ENCODE measurements around the gene RNF168. TPM values are rescaled to one million over a fixed set of nuclear protein-coding genes. Genes with fewer than 3 reads are reported as not detected.

The RNF168 gene
- total and polyA plus RNA-seq, 2 of the 4 experiments (the other 2 are of a cell fraction): 2.5 to 15.2 TPM

- 0 out of 2 replicates have a peak, but pooled peaks cover 2% of the 10 kb centered on the region for H3K4me1 ChIP-seq (ENCODE audit: control insufficient read depth, insufficient read depth, low read length)
- dilution Hi-C loops (cut with HindIII; ENCODE audit: low sequenced_read_pairs, unreplicated experiment) (no loop called here), in situ Hi-C loops (cut with MboI; ENCODE audit: low sequenced_read_pairs) (no loop called here), intact Hi-C loops (cut with micrococcal nuclease) (no loop called here)
- peaks cover 6% of the 10 kb centered on the region; the same call in 1 of the 2 replicates for H3K9me1 ChIP-seq (ENCODE audit: insufficient read depth, low read length)
- BruUV-seq (replicated peaks): no TSS peak
- ATAC-seq (ENCODE audit: low read depth) (no peak), DNase-seq (no peak)
- POLR2A ChIA-PET (ENCODE audit: unreplicated experiment): no interaction called here
- no peak overlapping the region for H4K8ac ChIP-seq (ENCODE audit: low read depth in 2 of 2, low read length in 2 of 2)
- no peak overlapping the region for H2BK5ac ChIP-seq (ENCODE audit: low read depth, low read length, poor library complexity, severe bottlenecking)
- H3K4me2 ChIP-seq (ENCODE audit: low read depth, low read length): no peak overlapping the region; the same call in 1 of the 2 replicates
- H3K27ac ChIP-seq (ENCODE audit: insufficient read depth, low read length): no peak overlapping the region
- no peak for TF ChIP-seq BHLHE40 (IDR thresholded peaks at IDR 0.05; ENCODE audit: low read depth, low read length)
- no peak for TF ChIP-seq MXI1 (IDR thresholded peaks at IDR 0.05; ENCODE audit: borderline replicate concordance, low read depth, low read length)
- TF ChIP-seq NFE2L2 (IDR thresholded peaks at IDR 0.05; ENCODE audit: low read depth, low read length): no peak
- TF ChIP-seq MAZ (IDR thresholded peaks at IDR 0.05; ENCODE audit: borderline replicate concordance, low read depth, low read length): no peak
- TF ChIP-seq POLR2A (IDR thresholded peaks at IDR 0.05; ENCODE audit: low read depth, low read length): no peak
- no peak for TF ChIP-seq CHD1 (IDR thresholded peaks at IDR 0.05; ENCODE audit: low read depth, low read length)
- TF ChIP-seq CTCF (conservative IDR thresholded peaks at IDR 0.05; ENCODE audit: low read depth, low read length): no peak
- no peak for TF ChIP-seq RCOR1 (IDR thresholded peaks at IDR 0.05; ENCODE audit: insufficient replicate concordance, low read length)
- no peak for TF ChIP-seq ELK1 (IDR thresholded peaks at IDR 0.05; ENCODE audit: borderline replicate concordance, low read depth, low read length)
- no peak for TF ChIP-seq RAD21 (IDR thresholded peaks at IDR 0.05; ENCODE audit: low read length)
- TF ChIP-seq CEBPB (IDR thresholded peaks at IDR 0.05; ENCODE audit: low read depth, low read length): no peak
- H4K5ac ChIP-seq (ENCODE audit: low read depth, low read length): no peak overlapping the region
- no peak overlapping the region for H3K23ac ChIP-seq (ENCODE audit: low read depth, low read length)
- no peak overlapping the region for H3K9ac ChIP-seq (ENCODE audit: low read depth, low read length)
- H2AFZ ChIP-seq (replicated peaks; ENCODE audit: low read length, poor library complexity): peak overlapping the region; percentile 49
- H3K9me3 ChIP-seq (ENCODE audit: control insufficient read depth, insufficient read depth, low read length): peaks cover 4% of the 10 kb centered on the region; the same call in 1 of the 2 replicates
- no peaks in the 10 kb centered on the region for H4K20me1 ChIP-seq (ENCODE audit: insufficient read depth, low read length)
- no peak overlapping the region for H3K14ac ChIP-seq (replicated peaks; ENCODE audit: low read depth, low read length)
- H4K91ac ChIP-seq (ENCODE audit: insufficient read depth, low read depth, low read length): no peak overlapping the region
- H3K36me3 ChIP-seq (ENCODE audit: control insufficient read depth, insufficient read depth, low read length): no peaks in the 10 kb centered on the region
- CTCF ChIA-PET: no interaction called here
- H3K4me3 ChIP-seq (ENCODE audit: insufficient read depth, low read depth, low read length): no peak overlapping the region
- no peak overlapping the region for H3K18ac ChIP-seq (ENCODE audit: low read depth, low read length)
- no peak overlapping the region for H2BK120ac ChIP-seq (ENCODE audit: low read depth, low read length)
- H2BK20ac ChIP-seq (ENCODE audit: low read depth, low read length): no peak overlapping the region
- no peak overlapping the region for H2AK5ac ChIP-seq (ENCODE audit: low read depth, low read length)
- H2AK9ac ChIP-seq (replicated peaks; ENCODE audit: low read depth, low read length, poor library complexity): no peak overlapping the region
- no peaks in the 10 kb centered on the region; the same call in 1 of the 2 replicates for H3K27me3 ChIP-seq (ENCODE audit: control insufficient read depth, insufficient read depth, low read length)
- H3K56ac ChIP-seq (ENCODE audit: extremely low read depth, insufficient read depth, low read length): no peak overlapping the region
- WGBS, 2 experiments (ENCODE audit: extremely low coverage in 2 of 2, insufficient read length in 1 of 2): 30% methylated on average over 2 of the region's 14 CpGs; no CpG with 5 or more reads in 1 of the 2 experiments
- H3K4ac ChIP-seq (ENCODE audit: low read depth, low read length): no peak overlapping the region
- H3K79me1 ChIP-seq (ENCODE audit: low read depth in 1 of 2, low read length in 2 of 2): no peaks in the 10 kb centered on the region
- no peak overlapping the region for H2BK15ac ChIP-seq (ENCODE audit: low read depth, low read length)
These were observed 29.7 kb upstream of the RNF168 start for GRCh38 chr3:196533260-196533681.

Measured in IMR-90 (cell line).